Naive thymus-derived CD8-positive, alpha-beta T cell (primary cell): ENCODE data around the gene DOK3. TPM values are rescaled to one million over a fixed set of nuclear protein-coding genes. Genes with fewer than 3 reads are reported as not detected.
A peak's percentile ranks its signal among the peaks of the same experiment; 100 is the strongest.

ENCODE experiments used
- ATAC-seq, 2 donors: fragments of 150-1000 bp; cut with Tn5 transposase in 1 of 2; sonication (Bioruptor Pico), chemical (Tn5 transposase) in 1 of 2; 1 replicate in 1 of 2; 2 replicates in 1 of 2; pipeline ENCODE4 v1.10.0; 2021; ENCODE audit warnings: mild to moderate bottlenecking in 2 of 2, moderate library complexity in 2 of 2
- POLR2A ChIA-PET: fragments of 350-600 bp; sonication (Branson Sonifier 250); formaldehyde crosslinking; loops from one replicate; lab custom pipeline; 2021; ENCODE audit warnings: antibody characterized with exemption; lab: Charles Lee
- DNase-seq, 10 donors: peaks; one replicate each; pipeline versions ENCODE4 v3.0.0 to v3.0.0-alpha.2; 2020 to 2022
- H3K27ac Mint-ChIP-seq, 10 donors: one replicate each; pipeline ENCODE4 v1.8.0; 2020 to 2022; ENCODE audit warnings: mild to moderate bottlenecking in 10 of 10, mixed read lengths in 10 of 10, moderate library complexity in 4 of 10, inconsistent platforms in 1 of 10
- H3K27me3 Mint-ChIP-seq, 5 donors: one replicate each; pipeline ENCODE4 v1.8.0; 2021 to 2022; ENCODE audit warnings: mixed read lengths in 5 of 5
- H3K36me3 Mint-ChIP-seq, 3 donors: one replicate each; pipeline ENCODE4 v1.8.0; 2020 to 2022; ENCODE audit warnings: mixed read lengths in 3 of 3, mild to moderate bottlenecking in 2 of 3, inconsistent platforms in 1 of 3
- H3K4me1 Mint-ChIP-seq, 4 donors: one replicate each; pipeline ENCODE4 v1.8.0; 2021 to 2022; ENCODE audit warnings: mixed read lengths in 4 of 4
- H3K4me3 Mint-ChIP-seq, 10 donors: one replicate each; pipeline ENCODE4 v1.8.0; 2020 to 2022; ENCODE audit warnings: mild to moderate bottlenecking in 10 of 10, mixed read lengths in 10 of 10, moderate library complexity in 6 of 10, inconsistent platforms in 1 of 10
- H3K9me3 Mint-ChIP-seq, 9 donors: one replicate each; pipeline ENCODE4 v1.8.0; 2020 to 2022; ENCODE audit warnings: mixed read lengths in 9 of 9, mild to moderate bottlenecking in 3 of 9, inconsistent platforms in 1 of 9, moderate library complexity in 1 of 9
- polyA plus RNA-seq, 3 donors: library from polyadenylated mRNA; unstranded; fragments of 300-500 nt; fragmentation: Illumina TruSeq; gene quantifications; one replicate each; pipeline ENCODE4 v1.2.3, GENCODE V29; 2021
- total RNA-seq, 8 experiments: library from RNA in 2 of 8; stranded (reverse) in 2 of 8; gene quantifications; one replicate each; pipeline ENCODE4 v1.2.3 and lab custom pipeline; 2021 to 2026

DOK3 gene
- total and polyA plus RNA-seq, 5 experiments from 2014 or later, result 0.22 to 3.8 (median 3.7) TPM; not detected in 2

GRCh38 chr5:177500685-177501522, 8.7 kb downstream of the DOK3 start:
- no peaks in the 10 kb centered on the region for H3K9me3 Mint-ChIP-seq
- peak; percentile 43 to 44 for ATAC-seq
- peaks cover 0 to 2% (median 0%) of the 10 kb centered on the region in 5 donors for H3K27me3 Mint-ChIP-seq
- DNase-seq, result peak; percentile 67 to 91 (median 80)
- POLR2A ChIA-PET, result interaction anchor here (0.7 to 2.5 kb wide), 10 partner anchors 16 to 111 kb away, joined by 3 to 14 read pairs (median 4); partner anchors contain the start of genes DDX41 and PRR7
- peaks cover 15 to 42% (median 26%) of the 10 kb centered on the region in 4 donors for H3K4me1 Mint-ChIP-seq
- H3K27ac Mint-ChIP-seq, result peak overlapping the region in 5 of 10 donors; percentile 45 to 66 (median 56)
- H3K36me3 Mint-ChIP-seq, result no peaks in the 10 kb centered on the region
- peak overlapping the region in 2 of 10 donors; percentile 13 to 55 for H3K4me3 Mint-ChIP-seq

GRCh38 chr5:177499842-177500241, 9.8 kb downstream of the DOK3 start:
- DNase-seq (no peak), ATAC-seq (no peak)
- H3K9me3 Mint-ChIP-seq, result no peaks in the 10 kb centered on the region
- POLR2A ChIA-PET, result interaction anchor here (1.0 to 6.0 kb wide), 3 partner anchors 28 to 109 kb away, joined by 3 to 36 read pairs (median 3); partner anchors contain the start of gene DBN1
- H3K36me3 Mint-ChIP-seq, result no peaks in the 10 kb centered on the region
- H3K4me3 Mint-ChIP-seq, result peak overlapping the region in 5 of 10 donors; percentile 1 to 52 (median 26)
- peaks cover 15 to 45% (median 33%) of the 10 kb centered on the region in 4 donors for H3K4me1 Mint-ChIP-seq
- H3K27ac Mint-ChIP-seq, result peak overlapping the region in 2 of 10 donors; percentile 25 to 63
- H3K27me3 Mint-ChIP-seq, result peaks cover 0 to 2% (median 0%) of the 10 kb centered on the region in 5 donors

- peaks cover 0 to 2% (median 0%) of the 10 kb centered on the region in 5 donors for H3K27me3 Mint-ChIP-seq
- no peaks in the 10 kb centered on the region for H3K9me3 Mint-ChIP-seq
- peaks cover 16 to 60% (median 40%) of the 10 kb centered on the region in 4 donors for H3K4me1 Mint-ChIP-seq
- H3K4me3 Mint-ChIP-seq, result peak overlapping the region; percentile 70 to 90 (median 84)
- H3K27ac Mint-ChIP-seq, result peak overlapping the region; percentile 20 to 90 (median 68)
- POLR2A ChIA-PET, result interaction anchor here (0.7 to 6.0 kb wide), 17 partner anchors 9 to 147 kb away, joined by 3 to 43 read pairs (median 5); partner anchors contain the start of genes DBN1 and LMAN2
- H3K36me3 Mint-ChIP-seq, result peaks cover 0 to 2% (median 0%) of the 10 kb centered on the region in 3 donors
- no peak for DNase-seq
- ATAC-seq, result peak in 1 of 2 donors; percentile 9
Measured at GRCh38 chr5:177498013-177498787, 11.4 kb downstream of the DOK3 start.

GRCh38 chr5:177497292-177498012, 12.2 kb downstream of the DOK3 start, which contains the start of gene PDLIM7:
Gene PDLIM7, minus strand, starts transcription at chr5:177497604. Its CDS starts 1,092 bp downstream, at chr5:177496512.
- POLR2A ChIA-PET, result interaction anchor here (0.6 to 6.0 kb wide), 16 partner anchors 9 to 1413 kb away, joined by 3 to 43 read pairs (median 5); partner anchors contain the start of genes DBN1 and LMAN2
- peak within 1 kb of the TSS; percentile 70 to 90 (median 84) for H3K4me3 Mint-ChIP-seq
- peak within 1 kb of the TSS in 9 of 10 donors; percentile 20 to 90 (median 69) for H3K27ac Mint-ChIP-seq
- ATAC-seq (peak; percentile 86 to 89), DNase-seq (peak; percentile 84 to 94 (median 92))
- peaks cover 18 to 55% (median 41%) of the 10 kb centered on the region in 4 donors for H3K4me1 Mint-ChIP-seq
- peaks cover 0 to 2% (median 0%) of the 10 kb centered on the region in 5 donors for H3K27me3 Mint-ChIP-seq
- peaks cover 0 to 9% (median 0%) of the 10 kb centered on the region in 3 donors for H3K36me3 Mint-ChIP-seq
- no peaks in the 10 kb centered on the region for H3K9me3 Mint-ChIP-seq

- DNase-seq, result no peak
- peaks cover 0 to 2% (median 0%) of the 10 kb centered on the region in 5 donors for H3K27me3 Mint-ChIP-seq
- H3K9me3 Mint-ChIP-seq, result no peaks in the 10 kb centered on the region
- H3K4me1 Mint-ChIP-seq, result peaks cover 16 to 48% (median 41%) of the 10 kb centered on the region in 4 donors
- H3K27ac Mint-ChIP-seq, result no peak overlapping the region
- ATAC-seq, result no peak
- peak overlapping the region in 5 of 10 donors; percentile 61 to 83 (median 70) for H3K4me3 Mint-ChIP-seq
- POLR2A ChIA-PET, result interaction anchor here (0.6 to 6.0 kb wide), 13 partner anchors 8 to 1412 kb away, joined by 3 to 43 read pairs (median 5); partner anchors contain the start of genes DBN1 and LMAN2
- H3K36me3 Mint-ChIP-seq, result peaks cover 0 to 12% (median 0%) of the 10 kb centered on the region in 3 donors
Measured at GRCh38 chr5:177496727-177497291, 12.8 kb downstream of the DOK3 start.

GRCh38 chr5:177496070-177496726, 13.4 kb downstream of the DOK3 start:
- H3K27ac Mint-ChIP-seq, result peak overlapping the region in 2 of 10 donors; percentile 4 to 29
- DNase-seq, result no peak
- POLR2A ChIA-PET, result interaction anchor here (1.2 to 6.0 kb wide), 5 partner anchors 17 to 92 kb away, joined by 3 to 43 read pairs (median 16); partner anchors contain the start of gene DBN1

GRCh38 chr5:177495243-177496060, 14.2 kb downstream of the DOK3 start:
- Mint-ChIP-seq H3K4me1 (peaks cover 12 to 40% (median 36%) of the 10 kb centered on the region in 4 donors), H3K36me3 (peaks cover 0 to 19% (median 0%) of the 10 kb centered on the region in 3 donors), H3K9me3 (no peaks in the 10 kb centered on the region), H3K27me3 (peaks cover 0 to 2% (median 0%) of the 10 kb centered on the region in 5 donors), H3K4me3 (peak overlapping the region in 9 of 10 donors; percentile 51 to 83 (median 64)), H3K27ac (peak overlapping the region in 1 of 10 donors; percentile 29)
- DNase-seq, result no peak
- no peak for ATAC-seq
- POLR2A ChIA-PET, result interaction anchor here (0.9 to 6.0 kb wide), 3 partner anchors 24 to 125 kb away, joined by 3 to 43 read pairs (median 36); partner anchors contain the start of gene DBN1

More at GRCh38 chr5:177496070-177496726, 13.4 kb downstream of the DOK3 start:
- peaks cover 0 to 2% (median 0%) of the 10 kb centered on the region in 5 donors for H3K27me3 Mint-ChIP-seq
- peaks cover 0 to 14% (median 0%) of the 10 kb centered on the region in 3 donors for H3K36me3 Mint-ChIP-seq
- no peaks in the 10 kb centered on the region for H3K9me3 Mint-ChIP-seq
- peaks cover 16 to 44% (median 41%) of the 10 kb centered on the region in 4 donors for H3K4me1 Mint-ChIP-seq
- ATAC-seq, result no peak
- H3K4me3 Mint-ChIP-seq, result peak overlapping the region in 9 of 10 donors; percentile 51 to 83 (median 64)

- Mint-ChIP-seq H3K36me3 (peaks cover 0 to 25% (median 0%) of the 10 kb centered on the region in 3 donors), H3K4me3 (peak overlapping the region in 1 of 10 donors; percentile 52), H3K4me1 (peaks cover 13 to 39% (median 35%) of the 10 kb centered on the region in 4 donors), H3K9me3 (no peaks in the 10 kb centered on the region), H3K27me3 (peaks cover 0 to 2% (median 0%) of the 10 kb centered on the region in 5 donors), H3K27ac (peak overlapping the region in 3 of 10 donors; percentile 6 to 74 (median 38))
- ATAC-seq (no peak), DNase-seq (no peak)
- POLR2A ChIA-PET, result interaction anchor here (0.6 to 6.0 kb wide), 5 partner anchors 23 to 1059 kb away, joined by 3 to 43 read pairs (median 7); partner anchors contain the start of gene DBN1
Measured at GRCh38 chr5:177494346-177495195, 15.1 kb downstream of the DOK3 start.
